HG03432 (cell line): Measurements from ENCODE around the gene CALML6.
"Not testable (repeated sequence)": the region's sequence is repeated elsewhere in the genome, so short reads cannot be mapped to it uniquely, and the experiment has no call there.

Experiments used
- ATAC-seq: cut with Tn5 transposase; IDR thresholded peaks from one replicate; pipeline ENCODE4 v1.9.1; 2021; ENCODE audit warnings: mild to moderate bottlenecking, moderate library complexity; ENCODE audit not compliant: unreplicated experiment

The CALML6 gene

DNA sequence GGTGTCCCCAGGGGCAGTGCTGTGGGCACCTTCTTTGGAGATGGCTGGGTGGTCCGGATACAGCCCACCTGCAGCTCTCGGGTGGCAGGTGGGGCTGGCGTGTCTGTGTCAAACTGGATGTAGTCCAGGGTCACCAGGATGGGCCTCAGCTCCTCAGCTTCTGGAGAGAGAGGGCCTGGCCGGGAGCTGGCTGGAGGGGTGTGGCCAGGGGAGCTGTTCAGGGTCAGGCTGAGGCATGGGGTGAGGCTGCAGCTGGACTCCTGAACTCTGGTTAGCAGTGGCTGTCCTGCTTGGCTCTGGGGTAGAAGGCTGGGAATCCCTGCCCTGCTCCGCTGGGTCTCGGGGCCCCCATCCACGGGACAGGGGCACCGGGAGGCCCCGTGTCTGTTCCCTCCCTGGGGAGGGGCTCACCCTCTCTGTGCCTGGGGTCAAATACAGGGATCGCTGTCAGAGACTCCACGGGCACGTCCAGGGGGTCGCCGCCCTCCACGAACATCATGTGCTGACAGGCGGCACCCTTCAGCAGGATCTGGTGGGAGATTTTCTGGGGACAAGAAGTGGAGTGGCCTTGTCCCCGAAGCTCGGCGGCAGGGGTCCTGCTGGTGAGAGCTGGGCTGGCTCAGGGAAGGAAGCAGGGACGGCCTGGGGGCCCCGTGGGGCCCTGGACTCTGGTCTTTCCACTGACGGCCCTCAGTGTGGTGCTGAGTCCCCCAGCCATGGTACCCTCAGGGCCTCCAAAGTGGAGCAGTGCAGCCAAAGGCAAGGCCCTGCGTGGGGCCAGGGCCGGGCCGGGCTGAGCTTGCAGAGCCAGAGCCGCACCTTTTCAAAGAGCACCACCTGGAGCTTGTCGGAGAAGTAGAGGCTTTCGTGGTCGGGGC, 8.1 kb downstream of the CALML6 start:
- ATAC-seq: no peak

DNA sequence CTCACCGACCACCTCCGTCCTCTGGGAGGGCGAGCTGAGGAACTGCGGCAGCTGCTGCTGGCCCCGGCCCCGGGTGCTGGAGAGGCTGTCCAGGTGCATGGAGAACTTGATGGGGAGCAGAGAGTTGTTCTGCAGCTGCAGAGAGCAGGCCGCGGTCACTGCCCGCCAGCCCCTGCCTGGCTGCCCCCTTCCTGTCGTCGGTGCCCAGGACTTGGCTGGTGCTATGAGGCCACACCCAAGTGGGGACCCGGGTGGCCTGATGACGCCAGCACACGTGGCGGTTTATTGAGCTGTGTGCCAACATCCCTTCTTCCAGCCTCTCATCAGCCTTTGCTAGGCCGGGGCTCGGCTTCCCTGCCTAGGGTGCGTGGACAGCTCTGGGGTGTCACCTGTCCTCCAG, 9.3 kb downstream of the CALML6 start:
- no peak for ATAC-seq

DNA sequence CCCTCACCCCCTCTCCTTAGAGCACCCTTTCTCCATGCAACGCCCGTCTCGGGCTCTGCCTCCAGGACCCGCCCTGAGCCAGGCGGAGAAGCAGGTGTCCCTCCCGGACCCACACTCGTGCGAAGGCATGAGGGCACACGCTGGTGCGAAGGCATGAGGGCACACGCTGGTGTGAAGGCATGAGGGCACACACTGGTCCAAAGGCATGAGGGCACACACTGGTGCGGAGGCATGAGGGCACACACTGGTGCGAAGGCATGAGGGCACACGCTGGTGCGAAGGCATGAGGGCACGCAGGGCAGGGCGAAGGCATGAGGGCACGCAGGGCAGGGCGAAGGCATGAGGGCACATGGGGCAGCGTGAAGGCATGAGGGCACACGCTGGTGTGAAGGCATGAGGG, 9.8 kb downstream of the CALML6 start:
- no peak for ATAC-seq

GRCh38 chr1:1925437-1926345, 10.6 kb downstream of the CALML6 start:
- no peak for ATAC-seq

DNA sequence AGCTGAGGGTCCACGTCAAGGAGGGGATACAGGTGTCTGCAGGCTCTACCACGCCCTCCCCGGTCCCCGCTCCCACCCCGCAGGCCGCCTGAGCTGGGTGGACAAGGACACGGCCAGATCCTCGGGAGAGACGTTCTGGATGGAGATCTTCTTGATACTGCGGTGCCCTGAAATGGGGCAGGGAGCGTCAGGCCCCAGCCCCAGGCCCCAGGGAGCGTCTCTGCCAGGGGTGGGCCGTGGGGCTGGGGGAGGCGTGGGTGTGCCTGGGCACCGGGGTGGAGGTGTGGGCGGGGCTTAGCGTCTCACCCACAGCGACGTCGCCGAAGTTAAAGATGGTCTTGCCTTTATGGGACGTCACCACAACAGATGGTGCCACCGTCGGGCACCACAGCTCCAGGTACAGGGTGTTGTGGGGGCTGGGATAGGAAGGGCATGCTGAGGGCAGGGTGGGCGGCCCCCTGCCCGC, 11.3 kb downstream of the CALML6 start:
- ATAC-seq: no peak

DNA sequence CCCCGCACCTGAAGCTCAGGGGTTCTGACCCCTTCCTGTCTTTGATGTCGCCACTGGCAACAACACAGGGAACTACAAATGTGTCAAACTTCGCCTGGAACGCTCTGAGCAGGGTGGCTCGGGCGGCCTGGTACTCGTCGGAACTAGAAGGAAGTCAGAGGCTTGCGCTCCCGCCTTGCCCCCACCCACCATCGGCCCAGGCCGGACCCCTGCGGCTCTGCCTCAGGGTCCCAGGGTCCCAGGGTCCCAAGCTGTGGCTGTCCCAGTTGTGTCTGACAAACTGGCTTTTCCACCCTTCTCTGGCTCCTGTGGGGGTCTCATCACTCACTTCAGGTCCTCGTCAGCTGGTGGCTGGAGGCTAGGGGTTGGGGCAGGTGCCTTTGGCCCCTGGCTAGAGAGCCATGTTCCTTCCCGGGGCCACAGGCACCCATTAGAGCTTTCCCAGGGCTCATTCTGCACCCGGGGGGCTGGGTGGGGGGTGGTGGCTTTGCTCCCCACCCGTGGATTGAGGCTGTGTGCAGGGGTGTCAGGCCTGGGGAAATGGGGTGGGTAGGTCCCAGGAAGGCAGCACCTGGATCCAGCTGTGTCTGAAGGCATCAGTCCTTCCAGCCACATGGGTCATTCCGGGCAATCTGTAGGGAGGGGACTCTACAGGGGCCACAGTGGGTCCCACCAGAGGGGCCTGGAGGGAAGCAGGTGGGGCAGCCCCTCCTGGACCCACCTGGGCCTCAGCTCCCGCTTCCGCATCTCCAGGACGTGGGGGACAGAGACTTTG, 12.0 kb downstream of the CALML6 start:
- no peak for ATAC-seq

DNA sequence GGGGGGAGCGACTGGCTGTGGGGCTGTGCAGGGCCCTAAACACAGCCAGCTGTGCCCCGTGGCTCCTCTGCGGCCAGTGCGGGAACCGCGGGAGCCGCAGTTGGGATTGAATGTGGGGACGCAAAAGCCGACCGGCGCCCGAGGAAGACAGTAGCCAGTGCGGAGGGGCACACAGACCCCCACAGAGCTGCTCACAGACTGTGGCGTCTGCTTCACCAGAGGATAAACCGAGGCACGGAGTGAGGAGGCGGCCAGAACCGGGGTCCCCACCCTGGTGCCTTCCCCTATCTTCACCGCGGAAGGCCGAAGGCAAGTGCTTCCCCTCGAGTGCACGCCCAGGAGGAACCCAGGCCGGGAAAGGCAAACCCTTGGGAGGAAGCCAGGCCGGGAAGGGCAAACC, 12.7 kb downstream of the CALML6 start:
- no peak for ATAC-seq

DNA sequence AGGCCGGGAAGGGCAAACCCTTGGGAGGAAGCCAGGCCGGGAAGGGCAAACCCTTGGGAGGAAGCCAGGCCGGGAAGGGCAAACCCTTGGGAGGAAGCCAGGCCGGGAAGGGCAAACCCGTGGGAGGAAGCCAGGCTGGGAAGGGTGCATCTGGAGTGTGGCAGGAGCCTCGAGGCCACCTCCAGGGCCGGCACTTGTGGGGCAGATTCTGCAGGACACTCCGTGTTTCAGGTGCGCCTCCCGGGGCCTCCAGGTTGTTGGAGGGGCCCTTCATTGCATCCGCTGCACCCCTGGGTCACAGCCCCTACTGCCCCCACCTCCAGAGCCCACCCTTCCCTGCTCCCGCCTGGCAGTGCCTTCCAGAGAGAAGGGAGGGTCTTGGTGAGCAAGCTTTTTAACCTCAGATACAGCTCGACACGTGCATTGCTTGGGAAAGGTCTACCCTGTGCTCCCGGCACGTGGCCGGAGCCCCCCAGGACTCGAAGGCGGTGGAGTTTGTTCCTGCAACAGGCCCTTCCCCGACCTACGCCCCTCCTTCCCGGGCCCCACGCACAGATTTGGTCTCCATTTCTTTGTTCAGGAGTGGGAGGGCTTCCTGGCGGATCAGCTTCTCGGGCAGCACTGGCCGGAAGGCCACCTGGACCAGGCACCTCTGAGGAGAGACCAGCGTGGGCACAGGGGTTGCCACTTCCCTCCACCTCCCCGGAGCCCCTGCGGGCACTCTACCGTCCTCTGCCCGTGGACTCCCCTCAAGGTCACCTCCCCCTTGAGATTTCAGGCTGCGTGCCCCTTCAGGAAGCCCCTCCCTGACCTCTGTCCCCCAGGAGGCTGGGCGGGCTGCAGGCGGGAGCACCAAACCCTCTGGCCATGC, 13.4 kb downstream of the CALML6 start:
- ATAC-seq: no peak

DNA sequence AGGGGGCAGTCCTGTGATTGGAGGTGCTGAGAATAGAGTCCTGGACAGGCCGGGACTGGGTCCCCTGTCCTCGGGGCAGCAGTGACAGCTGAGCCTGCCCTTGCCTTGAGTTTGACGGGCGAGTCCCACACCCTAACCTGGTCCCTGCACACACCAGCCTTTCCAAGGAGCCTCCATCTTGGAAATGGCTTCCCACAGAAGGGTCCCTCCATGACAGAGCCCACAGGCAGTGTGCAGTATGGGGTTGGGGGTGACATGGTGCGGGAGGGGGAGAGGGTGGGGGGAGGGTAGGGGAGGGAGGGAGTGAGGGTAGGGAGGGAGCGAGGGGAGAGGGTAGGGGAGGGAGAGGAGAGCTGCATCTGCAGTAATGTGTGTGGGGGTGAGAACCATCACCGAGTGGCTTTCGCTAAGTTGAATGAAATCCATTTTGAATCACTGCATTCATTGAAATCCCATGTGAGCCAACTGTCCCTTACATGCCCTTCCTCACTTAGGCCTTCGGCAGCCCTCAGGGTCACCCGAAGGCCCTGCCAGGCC, 14.1 kb downstream of the CALML6 start:
- no peak for ATAC-seq

- no peak for ATAC-seq
Observed at GRCh38 chr1:1929639-1930545, 14.8 kb downstream of the CALML6 start.

GRCh38 chr1:1934848-1935247, 19.8 kb downstream of the CALML6 start:
- ATAC-seq: not testable (repeated sequence)

GRCh38 chr1:1937061-1937460, 22.0 kb downstream of the CALML6 start:
- ATAC-seq: no peak

- ATAC-seq: no peak
Observed at GRCh38 chr1:1937549-1938275, 22.7 kb downstream of the CALML6 start.

DNA sequence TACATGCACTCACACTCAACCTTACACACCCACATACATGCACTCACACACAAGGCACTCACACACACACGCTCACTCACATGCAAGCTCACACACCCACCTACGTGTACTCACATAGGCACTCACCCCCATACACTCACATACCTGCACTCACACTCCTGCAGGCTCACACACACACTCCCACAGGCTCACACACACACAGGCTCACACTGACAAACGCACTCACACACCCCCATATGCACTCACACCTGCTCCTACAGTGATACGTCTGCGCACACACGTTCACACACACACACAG, 23.2 kb downstream of the CALML6 start:
- no peak for ATAC-seq

GRCh38 chr1:1938613-1939295, 23.7 kb downstream of the CALML6 start:
- ATAC-seq: no peak

GRCh38 chr1:1939296-1940122, 24.4 kb downstream of the CALML6 start:
- ATAC-seq: no peak

GRCh38 chr1:1940123-1940425, 25.0 kb downstream of the CALML6 start:
- ATAC-seq: no peak
